ENCODE data around the gene GMPR.

Gene GMPR

DNA sequence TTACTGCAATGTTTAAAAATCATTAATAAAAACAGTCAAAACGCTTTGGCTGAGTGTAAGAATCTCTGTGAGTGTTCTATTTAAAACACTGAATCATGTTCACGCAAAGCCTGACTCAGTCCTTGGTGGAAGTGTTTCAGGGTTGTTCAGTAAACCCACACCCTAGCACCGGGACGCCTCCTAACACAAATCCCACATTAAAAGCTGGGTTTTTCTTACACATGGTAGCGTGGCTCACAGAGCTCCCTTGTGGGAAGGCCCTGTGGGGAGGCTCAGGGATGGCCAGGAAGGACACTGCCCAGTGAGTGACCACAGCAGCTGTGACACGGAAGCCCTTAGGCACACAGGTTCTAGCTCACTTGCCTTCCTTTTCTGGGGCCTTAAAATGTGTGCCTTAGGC, 80.2 kb downstream of the GMPR start:
- no peak for DNase-seq (ENCODE audit: low read depth)
- TF ChIP-seq, protein P1, sequence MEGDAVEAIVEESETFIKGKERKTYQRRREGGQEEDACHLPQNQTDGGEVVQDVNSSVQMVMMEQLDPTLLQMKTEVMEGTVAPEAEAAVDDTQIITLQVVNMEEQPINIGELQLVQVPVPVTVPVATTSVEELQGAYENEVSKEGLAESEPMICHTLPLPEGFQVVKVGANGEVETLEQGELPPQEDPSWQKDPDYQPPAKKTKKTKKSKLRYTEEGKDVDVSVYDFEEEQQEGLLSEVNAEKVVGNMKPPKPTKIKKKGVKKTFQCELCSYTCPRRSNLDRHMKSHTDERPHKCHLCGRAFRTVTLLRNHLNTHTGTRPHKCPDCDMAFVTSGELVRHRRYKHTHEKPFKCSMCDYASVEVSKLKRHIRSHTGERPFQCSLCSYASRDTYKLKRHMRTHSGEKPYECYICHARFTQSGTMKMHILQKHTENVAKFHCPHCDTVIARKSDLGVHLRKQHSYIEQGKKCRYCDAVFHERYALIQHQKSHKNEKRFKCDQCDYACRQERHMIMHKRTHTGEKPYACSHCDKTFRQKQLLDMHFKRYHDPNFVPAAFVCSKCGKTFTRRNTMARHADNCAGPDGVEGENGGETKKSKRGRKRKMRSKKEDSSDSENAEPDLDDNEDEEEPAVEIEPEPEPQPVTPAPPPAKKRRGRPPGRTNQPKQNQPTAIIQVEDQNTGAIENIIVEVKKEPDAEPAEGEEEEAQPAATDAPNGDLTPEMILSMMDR (IDR thresholded peaks at IDR 0.05; ENCODE audit: control insufficient read depth, insufficient read depth, low read depth, low read length, missing control alignments): no peak
- H3K4me3 ChIP-seq (ENCODE audit: control insufficient read depth, low read depth, low read length): no peak overlapping the region

DNA sequence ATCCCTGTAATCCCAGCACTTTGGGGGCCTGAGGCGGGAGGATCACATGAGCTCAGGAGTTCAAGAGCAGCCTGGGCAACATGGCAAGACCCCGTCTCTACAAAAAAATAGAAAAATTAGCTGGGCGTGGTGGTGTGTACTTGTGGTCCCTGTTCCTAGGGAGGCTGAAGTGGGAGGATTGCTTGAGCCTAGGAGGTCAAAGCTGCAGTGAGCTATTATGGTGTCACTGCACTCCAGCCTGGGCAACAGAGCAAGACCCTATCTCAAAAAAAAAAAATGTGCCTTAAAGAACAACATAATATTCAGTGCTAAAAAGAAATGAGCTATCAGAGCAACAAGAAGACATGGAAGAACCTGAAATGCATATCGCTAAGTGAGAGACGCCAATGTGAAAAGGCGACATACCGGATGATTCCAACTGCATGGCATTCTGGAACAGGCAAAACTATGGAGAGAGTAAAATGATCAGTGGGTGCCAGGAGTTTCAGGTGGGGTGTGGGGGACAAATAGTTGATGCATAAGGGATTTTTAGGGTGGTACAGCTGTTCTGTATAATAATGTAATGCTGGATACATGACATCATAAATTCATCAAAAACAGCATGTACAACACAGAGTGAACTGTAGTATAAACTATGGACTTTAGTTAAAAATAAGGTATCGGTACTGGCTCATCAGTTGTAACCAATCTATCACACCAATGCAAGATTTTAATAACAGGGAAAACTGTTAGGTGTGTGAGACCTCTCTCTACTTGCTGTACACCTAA, 80.8 kb downstream of the GMPR start:
- no peak for DNase-seq (ENCODE audit: low read depth)
- H3K4me3 ChIP-seq (ENCODE audit: control insufficient read depth, low read depth, low read length): no peak overlapping the region
- TF ChIP-seq, protein P1 (IDR thresholded peaks at IDR 0.05; ENCODE audit: control insufficient read depth, insufficient read depth, low read depth, low read length, missing control alignments): no peak

GRCh38 chr6:16319813-16320532, 81.6 kb downstream of the GMPR start:
- TF ChIP-seq, protein P1 (IDR thresholded peaks at IDR 0.05; ENCODE audit: control insufficient read depth, insufficient read depth, low read depth, low read length, missing control alignments): no peak
- H3K4me3 ChIP-seq (ENCODE audit: control insufficient read depth, low read depth, low read length): no peak overlapping the region
- no peak for DNase-seq (ENCODE audit: low read depth)

- H3K4me3 ChIP-seq (ENCODE audit: control insufficient read depth, low read depth, low read length): no peak overlapping the region
- TF ChIP-seq, protein P1 (IDR thresholded peaks at IDR 0.05; ENCODE audit: control insufficient read depth, insufficient read depth, low read depth, low read length, missing control alignments): no peak
- DNase-seq (ENCODE audit: low read depth): no peak
These were observed 82.3 kb downstream of the GMPR start for GRCh38 chr6:16320533-16321340.

DNA sequence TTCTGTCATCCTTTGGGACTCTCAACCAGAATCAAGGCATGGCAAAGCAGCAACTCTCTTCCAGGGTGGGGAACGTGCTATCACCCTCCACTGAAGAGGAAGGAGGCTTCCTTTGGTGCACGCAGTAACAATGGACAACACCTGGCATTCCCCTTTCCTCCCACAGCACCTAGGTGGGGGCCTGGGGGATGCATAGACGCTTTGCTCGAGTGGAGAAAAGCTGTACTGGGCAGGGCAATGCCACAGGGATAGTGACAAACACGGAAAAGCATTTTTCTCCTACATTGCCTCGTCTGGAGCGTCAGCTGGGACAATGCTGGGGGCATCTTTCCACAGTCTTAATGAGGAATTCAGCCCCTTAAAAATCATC, 82.9 kb downstream of the GMPR start:
- DNase-seq (ENCODE audit: low read depth): no peak
- no peak overlapping the region for H3K4me3 ChIP-seq (ENCODE audit: control insufficient read depth, low read depth, low read length)
- TF ChIP-seq, protein P1 (IDR thresholded peaks at IDR 0.05; ENCODE audit: control insufficient read depth, insufficient read depth, low read depth, low read length, missing control alignments): no peak

GRCh38 chr6:16321826-16322225, 83.4 kb downstream of the GMPR start:
- TF ChIP-seq, protein P1 (IDR thresholded peaks at IDR 0.05; ENCODE audit: control insufficient read depth, insufficient read depth, low read depth, low read length, missing control alignments): no peak
- H3K4me3 ChIP-seq (ENCODE audit: control insufficient read depth, low read depth, low read length): no peak overlapping the region
- no peak for DNase-seq (ENCODE audit: low read depth)
